Measurements from ENCODE around the gene AP3M1. TPM values are rescaled to one million over a fixed set of nuclear protein-coding genes. Genes with fewer than 3 reads are reported as not detected.

AP3M1 gene
- total RNA-seq, 1 donor from 2014 or later: 58.3 TPM

GRCh38 chr10:74186678-74187077 lies 36.0 kb upstream of the AP3M1 start:
- Histone ChIP-seq H4K20me1 (ENCODE audit: low read depth) (no peaks in the 10 kb centered on the region), H3K36me3 (no peaks in the 10 kb centered on the region), H3K27ac (no peak overlapping the region), H3K79me2 (ENCODE audit: low read depth) (peaks cover 82% of the 10 kb centered on the region), H3K4me1 (no peaks in the 10 kb centered on the region), H3K4me3 (no peak overlapping the region), H2AFZ (replicated peaks) (no peak overlapping the region), H3K9ac (no peak overlapping the region), H3F3A (ENCODE audit: low read depth) (no peaks in the 10 kb centered on the region), H3K9me3 (ENCODE audit: low read depth) (no peaks in the 10 kb centered on the region), H3K4me2 (no peak overlapping the region), H3K27me3 (no peaks in the 10 kb centered on the region)
- Mint-ChIP-seq H3K27me3 (ENCODE audit: insufficient read depth, low read depth) (peaks cover 3% of the 10 kb centered on the region), H3K9me3 (no peaks in the 10 kb centered on the region), H3K27ac (no peak overlapping the region), H3K4me1 (no peaks in the 10 kb centered on the region), H3K4me3 (no peak overlapping the region), H3K36me3 (peaks cover 1% of the 10 kb centered on the region)
- TF ChIP-seq EZH2 (IDR thresholded peaks at IDR 0.05) (no peak), EZH2phosphoT487 (IDR thresholded peaks at IDR 0.05) (no peak), CTCF (IDR thresholded peaks at IDR 0.05) (no peak)
- DNase-seq (ENCODE audit: low spot score): no peak

- Histone ChIP-seq H3F3A (ENCODE audit: low read depth) (peaks cover 24% of the 10 kb centered on the region), H2AFZ (replicated peaks) (no peak overlapping the region), H3K4me2 (no peak overlapping the region), H3K4me1 (peaks cover 15% of the 10 kb centered on the region), H3K9ac (no peak overlapping the region), H4K20me1 (ENCODE audit: low read depth) (no peaks in the 10 kb centered on the region), H3K27me3 (no peaks in the 10 kb centered on the region), H3K27ac (no peak overlapping the region), H3K4me3 (no peak overlapping the region), H3K36me3 (no peaks in the 10 kb centered on the region), H3K9me3 (ENCODE audit: low read depth) (no peaks in the 10 kb centered on the region), H3K79me2 (ENCODE audit: low read depth) (peaks cover 64% of the 10 kb centered on the region)
- no peak for DNase-seq (ENCODE audit: low spot score)
- Mint-ChIP-seq H3K27me3 (ENCODE audit: insufficient read depth, low read depth) (peaks cover 4% of the 10 kb centered on the region), H3K4me1 (peaks cover 11% of the 10 kb centered on the region), H3K4me3 (peak overlapping the region; percentile 9), H3K9me3 (no peaks in the 10 kb centered on the region), H3K27ac (no peak overlapping the region), H3K36me3 (no peaks in the 10 kb centered on the region)
- TF ChIP-seq CTCF (IDR thresholded peaks at IDR 0.05) (no peak), EZH2 (IDR thresholded peaks at IDR 0.05) (no peak), EZH2phosphoT487 (IDR thresholded peaks at IDR 0.05) (no peak)
These were observed 28.6 kb upstream of the AP3M1 start for GRCh38 chr10:74179111-74179710.

GRCh38 chr10:74178042-74178791 lies 27.6 kb upstream of the AP3M1 start:
- Mint-ChIP-seq H3K27ac (no peak overlapping the region), H3K9me3 (no peaks in the 10 kb centered on the region), H3K27me3 (ENCODE audit: insufficient read depth, low read depth) (peaks cover 4% of the 10 kb centered on the region), H3K36me3 (no peaks in the 10 kb centered on the region), H3K4me3 (peak overlapping the region; percentile 18), H3K4me1 (peaks cover 11% of the 10 kb centered on the region)
- Histone ChIP-seq H3K27me3 (no peaks in the 10 kb centered on the region), H3K27ac (no peak overlapping the region), H3K4me2 (peak overlapping the region; percentile 29), H2AFZ (replicated peaks) (no peak overlapping the region), H3K79me2 (ENCODE audit: low read depth) (peaks cover 55% of the 10 kb centered on the region), H3K9ac (no peak overlapping the region), H3K36me3 (no peaks in the 10 kb centered on the region), H3K9me3 (ENCODE audit: low read depth) (no peaks in the 10 kb centered on the region), H3K4me1 (peaks cover 15% of the 10 kb centered on the region), H4K20me1 (ENCODE audit: low read depth) (no peaks in the 10 kb centered on the region), H3F3A (ENCODE audit: low read depth) (peaks cover 24% of the 10 kb centered on the region), H3K4me3 (no peak overlapping the region)
- DNase-seq (ENCODE audit: low spot score): no peak
- TF ChIP-seq CTCF (IDR thresholded peaks at IDR 0.05) (no peak), EZH2 (IDR thresholded peaks at IDR 0.05) (no peak), EZH2phosphoT487 (IDR thresholded peaks at IDR 0.05) (no peak)

Data from neural progenitor cell (in vitro differentiated cells).